Measurements from ENCODE around the gene PTGES2. TPM values are rescaled to one million over a fixed set of nuclear protein-coding genes. Genes with fewer than 3 reads are reported as not detected.

PTGES2 gene
- total and polyA plus RNA-seq, 4 donors, result 22.8 to 41.1 (median 31.5) TPM

- peaks cover 3 to 22% (median 4%) of the 10 kb centered on the region in 4 donors for H3K36me3 ChIP-seq (ENCODE audit: control insufficient read depth in 4 of 4, insufficient read depth in 3 of 4, low read depth in 1 of 4, low read length in 3 of 4)
- 50% methylated on average over 3 of the region's 3 CpGs for WGBS
- H3K27ac ChIP-seq (ENCODE audit: low read depth in 1 of 2, low read length in 2 of 2), result no peak overlapping the region
- H3K9ac ChIP-seq (ENCODE audit: low read depth in 1 of 2, low read length in 2 of 2), result no peak overlapping the region
- no peak overlapping the region for H3K4me3 ChIP-seq (ENCODE audit: low read depth in 1 of 3, low read length in 3 of 3)
- peaks cover 11 to 35% (median 24%) of the 10 kb centered on the region in 4 donors for H3K4me1 ChIP-seq (ENCODE audit: control insufficient read depth in 4 of 4, insufficient read depth in 4 of 4, low read length in 3 of 4)
- DNase-seq (ENCODE audit: low spot score), result no peak
- TF ChIP-seq RXRA (IDR thresholded peaks at IDR 0.05) (no peak), SP1 (IDR thresholded peaks at IDR 0.05) (no peak), HNF4A (conservative IDR thresholded peaks at IDR 0.05) (no peak), RAD21 (IDR thresholded peaks at IDR 0.05) (no peak), TAF1 (conservative IDR thresholded peaks at IDR 0.05) (no peak)
- no peaks in the 10 kb centered on the region for H3K27me3 ChIP-seq (ENCODE audit: control insufficient read depth in 4 of 4, insufficient read depth in 4 of 4, low read length in 3 of 4)
- no peaks in the 10 kb centered on the region for H3K9me3 ChIP-seq (ENCODE audit: control insufficient read depth in 4 of 4, low read length in 3 of 4)
Measured at GRCh38 chr9:128118472-128118857, 9.1 kb downstream of the PTGES2 start.

- Histone ChIP-seq H3K4me1 (ENCODE audit: control insufficient read depth in 4 of 4, insufficient read depth in 4 of 4, low read length in 3 of 4) (peaks cover 11 to 35% (median 24%) of the 10 kb centered on the region in 4 donors), H3K4me3 (ENCODE audit: low read depth in 1 of 3, low read length in 3 of 3) (no peak overlapping the region), H3K27me3 (ENCODE audit: control insufficient read depth in 4 of 4, insufficient read depth in 4 of 4, low read length in 3 of 4) (no peaks in the 10 kb centered on the region), H3K9ac (ENCODE audit: low read depth in 1 of 2, low read length in 2 of 2) (no peak overlapping the region), H3K27ac (ENCODE audit: low read depth in 1 of 2, low read length in 2 of 2) (peak overlapping the region in 1 of 2 donors; percentile 36), H3K36me3 (ENCODE audit: control insufficient read depth in 4 of 4, insufficient read depth in 3 of 4, low read depth in 1 of 4, low read length in 3 of 4) (peaks cover 2 to 19% (median 5%) of the 10 kb centered on the region in 4 donors), H3K9me3 (ENCODE audit: control insufficient read depth in 4 of 4, low read length in 3 of 4) (no peaks in the 10 kb centered on the region)
- WGBS, result 19% methylated on average over 27 of the region's 27 CpGs
- TF ChIP-seq YY1 (IDR thresholded peaks at IDR 0.05) (peak; percentile 37), TAF1 (conservative IDR thresholded peaks at IDR 0.05) (no peak), SP1 (IDR thresholded peaks at IDR 0.05) (peak; percentile 25), ZBTB33 (IDR thresholded peaks at IDR 0.05) (no peak), HNF4A (conservative IDR thresholded peaks at IDR 0.05) (peak in 1 of 2 donors; percentile 54), REST (IDR thresholded peaks at IDR 0.05) (no peak), RAD21 (IDR thresholded peaks at IDR 0.05) (peak; percentile 100), CTCF (IDR thresholded peaks at IDR 0.05; ENCODE audit: low read depth, low read length, missing input control) (peak; percentile 100)
- DNase-seq (ENCODE audit: low spot score), result peak; percentile 100
Measured at GRCh38 chr9:128117613-128118471, 9.7 kb downstream of the PTGES2 start.
